HCT116 (cell line): ENCODE measurements around the gene YPEL3. TPM values are rescaled to one million over a fixed set of nuclear protein-coding genes. Genes with fewer than 3 reads are reported as not detected.
"Not testable (repeated sequence)": the region's sequence is repeated elsewhere in the genome, so short reads cannot be mapped to it uniquely, and the experiment has no call there.

Experiments
- ATAC-seq: fragments of 200-7000 bp; cut with Tn5 transposase; 2 replicates; pipeline ENCODE4 v1.9.1; 2020; ENCODE audit warnings: mild to moderate bottlenecking, moderate library complexity
- BruUV-seq: library from RNA; stranded (reverse); fragments of 400-500 nt; replicated peaks from 2 replicates; lab custom pipeline; 2021; lab: Mats Ljungman, UMichigan
- CTCF ChIA-PET: fragments of 300-600 bp; sonication (Branson Sonifier 250); formaldehyde crosslinking; loops from one replicate; lab custom pipeline; 2021; ENCODE audit warnings: antibody characterized with exemption; lab: Charles Lee
- POLR2A ChIA-PET: fragments of 300-600, 350-600 bp; sonication (Branson Sonifier 250); formaldehyde crosslinking; loops from one replicate; lab custom pipeline; 2021; ENCODE audit warnings: antibody characterized with exemption; lab: Charles Lee
- RAD21 ChIA-PET, 2 experiments: fragments of 300-600 bp; sonication (Branson Sonifier 250); formaldehyde crosslinking; loops; one replicate each; lab custom pipeline; 2023; ENCODE audit warnings: low total read pairs in 2 of 2; ENCODE audit not compliant: uncharacterized antibody in 2 of 2, unreplicated experiment in 2 of 2, low non-redundant PET in 1 of 2; lab: Charles Lee
- DNase-seq: peaks from one replicate; pipeline ENCODE4 v3.0.0-alpha.2; 2010; ENCODE audit warnings: low read depth, low spot score
- H2AFZ ChIP-seq: fragments of 200-600 bp; shearing (Covaris generic), sonication (generic); 2 replicates; pipeline ENCODE4 v1.6.1; 2017; ENCODE audit warnings: low read depth, mixed run types, mixed read lengths, antibody characterized with exemption, low read length; ENCODE audit not compliant: poor library complexity, severe bottlenecking
- H3K27ac ChIP-seq: 2 replicates; pipeline ENCODE4 v1.5.1; 2012; ENCODE audit warnings: low read depth, low read length
- H3K27me3 ChIP-seq: fragments of 200-600 bp; sonication (generic); 2 replicates; pipeline ENCODE4 v1.6.1; 2016; ENCODE audit warnings: mixed run types, low read length, mixed read lengths; ENCODE audit not compliant: insufficient read depth
- H3K36me3 ChIP-seq, 2 experiments: fragments of 200-500 bp in 1 of 2; fragments of 200-600 bp in 1 of 2; sonication (Bioruptor generic) in 1 of 2; sonication (generic) in 1 of 2; 2 replicates each; pipeline versions ENCODE4 v1.5.1 to v1.6.1; 2014 to 2016; ENCODE audit warnings: low read length in 2 of 2, inconsistent platforms in 1 of 2, mixed read lengths in 1 of 2, mixed run types in 1 of 2; ENCODE audit not compliant: insufficient read depth in 2 of 2, control insufficient read depth in 1 of 2
- H3K4me1 ChIP-seq, 2 experiments: fragments of 200-600 bp in 1 of 2; sonication (generic) in 1 of 2; 2 replicates each; pipeline versions ENCODE4 v1.5.1 to v1.6.1; 2012 to 2017; ENCODE audit warnings: low read length in 2 of 2, inconsistent platforms in 1 of 2, mild to moderate bottlenecking in 1 of 2, mixed read lengths in 1 of 2, mixed run types in 1 of 2, moderate library complexity in 1 of 2; ENCODE audit not compliant: insufficient read depth in 2 of 2, control insufficient read depth in 1 of 2
- H3K4me2 ChIP-seq: fragments of 200-600 bp; sonication (generic); 2 replicates; pipeline ENCODE4 v1.6.1; 2017; ENCODE audit warnings: mixed run types, low read length, mixed read lengths
- H3K4me3 ChIP-seq, 2 experiments: fragments of 200-600 bp in 1 of 2; sonication (generic) in 1 of 2; replicated peaks in 1 of 2; 2 replicates each; pipeline ENCODE4 v1.5.1; 2011 to 2016; ENCODE audit warnings: low read length in 2 of 2, control low read depth in 1 of 2, low read depth in 1 of 2, mild to moderate bottlenecking in 1 of 2, mixed read lengths in 1 of 2, mixed run types in 1 of 2
- H3K79me2 ChIP-seq: fragments of 200-600 bp; sonication (generic); 2 replicates; pipeline ENCODE4 v1.6.1; 2017; ENCODE audit warnings: mild to moderate bottlenecking, mixed run types, low read length, moderate library complexity, mixed read lengths; ENCODE audit not compliant: insufficient read depth
- H3K9ac ChIP-seq: fragments of 200-600 bp; sonication (generic); 2 replicates; pipeline ENCODE4 v1.6.1; 2016; ENCODE audit warnings: low read length, mixed read lengths
- H3K9me2 ChIP-seq: fragments of 200-600 bp; sonication (generic), shearing (Covaris generic); 2 replicates; pipeline ENCODE4 v1.6.1; 2017; ENCODE audit warnings: mixed run types, mild to moderate bottlenecking, moderate library complexity; ENCODE audit not compliant: insufficient read depth
- H3K9me3 ChIP-seq, 2 experiments: fragments of 200-500 bp in 1 of 2; fragments of 200-600 bp in 1 of 2; sonication (Bioruptor generic) in 1 of 2; sonication (generic) in 1 of 2; 2 replicates each; pipeline ENCODE4 v1.6.1; 2014 to 2017; ENCODE audit warnings: low read length in 2 of 2, mixed read lengths in 2 of 2, inconsistent platforms in 1 of 2, low read depth in 1 of 2, mild to moderate bottlenecking in 1 of 2, mixed run types in 1 of 2, moderate library complexity in 1 of 2; ENCODE audit not compliant: control insufficient read depth in 1 of 2, insufficient read depth in 1 of 2
- H4K20me1 ChIP-seq: fragments of 200-600 bp; sonication (generic), shearing (Covaris generic); 2 replicates; pipeline ENCODE4 v1.6.1; 2017; ENCODE audit warnings: mixed run types, mild to moderate bottlenecking, moderate library complexity; ENCODE audit not compliant: insufficient read depth
- CBX3 ChIP-seq: IDR thresholded peaks from 2 replicates; pipeline ENCODE4 v1.6.1; 2012; ENCODE audit warnings: low read depth
- CEBPB ChIP-seq: IDR thresholded peaks from 2 replicates; pipeline ENCODE4 v1.6.1; 2012; ENCODE audit warnings: low read depth
- ELF1 ChIP-seq: IDR thresholded peaks from 2 replicates; pipeline ENCODE4 v1.6.1; 2012; ENCODE audit warnings: low read depth, borderline replicate concordance
- EZH2 ChIP-seq: fragments of 200-600 bp; sonication (generic); IDR thresholded peaks from 2 replicates; pipeline ENCODE4 v1.6.1; 2017; ENCODE audit warnings: antibody characterized with exemption, mixed run types
- FOSL1 ChIP-seq: IDR thresholded peaks from 2 replicates; pipeline ENCODE4 v1.6.1; 2012; ENCODE audit warnings: low read depth
- POLR2A ChIP-seq: IDR thresholded peaks from 2 replicates; pipeline ENCODE4 v1.7.0; 2011; ENCODE audit warnings: borderline replicate concordance; ENCODE audit not compliant: insufficient read depth, insufficient read length; ENCODE audit errors: extremely low read depth
- POLR2AphosphoS5 ChIP-seq: IDR thresholded peaks from 2 replicates; pipeline ENCODE4 v1.6.1; 2011; ENCODE audit warnings: mild to moderate bottlenecking, low read depth, low read length, moderate library complexity
- RAD21 ChIP-seq: IDR thresholded peaks from 2 replicates; pipeline ENCODE4 v1.6.1; 2012; ENCODE audit warnings: low read depth, mild to moderate bottlenecking
- SIN3A ChIP-seq: IDR thresholded peaks from 2 replicates; pipeline ENCODE4 v1.6.1; 2012; ENCODE audit warnings: low read depth
- SP1 ChIP-seq: IDR thresholded peaks from 2 replicates; pipeline ENCODE4 v1.6.1; 2012; ENCODE audit warnings: low read depth
- YY1 ChIP-seq: IDR thresholded peaks from 2 replicates; pipeline ENCODE4 v1.6.1; 2011; ENCODE audit warnings: low read length, low read depth, moderate library complexity, mild to moderate bottlenecking; ENCODE audit not compliant: insufficient replicate concordance; ENCODE audit errors: extremely low read depth
- ZFX ChIP-seq: fragments of 450-650 bp; IDR thresholded peaks from 2 replicates; pipeline ENCODE4 v1.6.1; 2017
- intact Hi-C: fragments of 100-400 bp; cut with micrococcal nuclease; formaldehyde crosslinking; loops from 2 replicates; pipeline ENCODE4 v1.10.0; 2022
- total RNA-seq: library from RNA; stranded (reverse); gene quantifications from one replicate; pipeline ENCODE4 v1.2.1, GENCODE V29; 2021; ENCODE audit not compliant: unreplicated experiment
- TF ChIP-seq, protein P1 (sequence below): IDR thresholded peaks from 2 replicates; pipeline ENCODE4 v1.6.1; 2012; ENCODE audit warnings: low read depth
- TF ChIP-seq, protein P2 (sequence below): IDR thresholded peaks from 2 replicates; pipeline ENCODE4 v1.6.1; 2012
- TF ChIP-seq, protein P3 (sequence below): IDR thresholded peaks from 2 replicates; pipeline ENCODE4 v1.6.1; 2012
- TF ChIP-seq, protein P4 (sequence below), 3 experiments: fragments of 200-600 bp in 1 of 3; sonication (generic) in 1 of 3; IDR thresholded peaks in 2 of 3; conservative IDR thresholded peaks in 1 of 3; 2 replicates each; pipeline ENCODE4 v1.5.1; 2012 to 2017; ENCODE audit warnings: low read depth in 2 of 3, low read length in 2 of 3, antibody characterized with exemption in 1 of 3, borderline replicate concordance in 1 of 3, control low read depth in 1 of 3, mild to moderate bottlenecking in 1 of 3, mixed read lengths in 1 of 3, mixed run types in 1 of 3, moderate library complexity in 1 of 3; ENCODE audit not compliant: insufficient read depth in 1 of 3

Gene YPEL3
- total RNA-seq, 1 experiment from 2014 or later: 10.9 TPM

DNA sequence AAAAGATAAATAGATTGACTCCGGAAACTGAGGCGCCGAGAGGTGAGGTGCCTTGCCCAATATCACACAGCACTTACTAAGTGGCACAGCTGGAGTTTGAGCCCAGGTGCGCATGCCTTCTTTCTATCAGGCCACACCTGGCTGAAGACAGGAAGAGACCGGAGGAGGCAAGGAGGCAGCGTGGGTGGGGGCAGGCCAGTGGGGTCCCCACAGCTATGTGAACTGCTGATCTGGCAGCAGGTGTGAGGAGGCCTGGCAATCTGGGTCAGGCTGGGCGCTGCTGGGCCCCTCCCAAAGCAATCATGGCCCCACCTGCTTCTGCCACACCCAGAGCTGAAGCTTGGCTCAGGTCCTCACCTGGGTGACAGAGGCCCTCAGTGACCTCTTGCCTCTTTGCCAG lies 19.2 kb upstream of the YPEL3 start:
- Histone ChIP-seq H4K20me1 (no peaks in the 10 kb centered on the region), H3K9ac (no peak overlapping the region), H3K4me3 (no peak overlapping the region), H3K9me2 (no peaks in the 10 kb centered on the region), H3K4me1 (peaks cover 15 to 39% of the 10 kb centered on the region in 2 experiments), H3K4me2 (no peak overlapping the region), H3K79me2 (no peaks in the 10 kb centered on the region), H3K36me3 (no peaks in the 10 kb centered on the region; a peak in 1 of 4 replicates), H2AFZ (no peak overlapping the region), H3K9me3 (no peaks in the 10 kb centered on the region), H3K27me3 (no peaks in the 10 kb centered on the region), H3K27ac (no peak overlapping the region)
- intact Hi-C loops: no loop called here
- DNase-seq (no peak), ATAC-seq (no peak)
- TF ChIP-seq ELF1 (no peak), YY1 (no peak), CEBPB (no peak), RAD21 (no peak), SIN3A (no peak), CBX3 (no peak), EZH2 (no peak), FOSL1 (no peak), POLR2A (no peak), POLR2AphosphoS5 (no peak), SP1 (no peak), ZFX (no peak)
- TF ChIP-seq, protein P1, sequence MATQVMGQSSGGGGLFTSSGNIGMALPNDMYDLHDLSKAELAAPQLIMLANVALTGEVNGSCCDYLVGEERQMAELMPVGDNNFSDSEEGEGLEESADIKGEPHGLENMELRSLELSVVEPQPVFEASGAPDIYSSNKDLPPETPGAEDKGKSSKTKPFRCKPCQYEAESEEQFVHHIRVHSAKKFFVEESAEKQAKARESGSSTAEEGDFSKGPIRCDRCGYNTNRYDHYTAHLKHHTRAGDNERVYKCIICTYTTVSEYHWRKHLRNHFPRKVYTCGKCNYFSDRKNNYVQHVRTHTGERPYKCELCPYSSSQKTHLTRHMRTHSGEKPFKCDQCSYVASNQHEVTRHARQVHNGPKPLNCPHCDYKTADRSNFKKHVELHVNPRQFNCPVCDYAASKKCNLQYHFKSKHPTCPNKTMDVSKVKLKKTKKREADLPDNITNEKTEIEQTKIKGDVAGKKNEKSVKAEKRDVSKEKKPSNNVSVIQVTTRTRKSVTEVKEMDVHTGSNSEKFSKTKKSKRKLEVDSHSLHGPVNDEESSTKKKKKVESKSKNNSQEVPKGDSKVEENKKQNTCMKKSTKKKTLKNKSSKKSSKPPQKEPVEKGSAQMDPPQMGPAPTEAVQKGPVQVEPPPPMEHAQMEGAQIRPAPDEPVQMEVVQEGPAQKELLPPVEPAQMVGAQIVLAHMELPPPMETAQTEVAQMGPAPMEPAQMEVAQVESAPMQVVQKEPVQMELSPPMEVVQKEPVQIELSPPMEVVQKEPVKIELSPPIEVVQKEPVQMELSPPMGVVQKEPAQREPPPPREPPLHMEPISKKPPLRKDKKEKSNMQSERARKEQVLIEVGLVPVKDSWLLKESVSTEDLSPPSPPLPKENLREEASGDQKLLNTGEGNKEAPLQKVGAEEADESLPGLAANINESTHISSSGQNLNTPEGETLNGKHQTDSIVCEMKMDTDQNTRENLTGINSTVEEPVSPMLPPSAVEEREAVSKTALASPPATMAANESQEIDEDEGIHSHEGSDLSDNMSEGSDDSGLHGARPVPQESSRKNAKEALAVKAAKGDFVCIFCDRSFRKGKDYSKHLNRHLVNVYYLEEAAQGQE: no peak
- TF ChIP-seq, protein P2, sequence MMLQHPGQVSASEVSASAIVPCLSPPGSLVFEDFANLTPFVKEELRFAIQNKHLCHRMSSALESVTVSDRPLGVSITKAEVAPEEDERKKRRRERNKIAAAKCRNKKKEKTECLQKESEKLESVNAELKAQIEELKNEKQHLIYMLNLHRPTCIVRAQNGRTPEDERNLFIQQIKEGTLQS: no peak
- TF ChIP-seq, protein P3, sequence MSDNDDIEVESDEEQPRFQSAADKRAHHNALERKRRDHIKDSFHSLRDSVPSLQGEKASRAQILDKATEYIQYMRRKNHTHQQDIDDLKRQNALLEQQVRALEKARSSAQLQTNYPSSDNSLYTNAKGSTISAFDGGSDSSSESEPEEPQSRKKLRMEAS: no peak
- TF ChIP-seq, protein P4, sequence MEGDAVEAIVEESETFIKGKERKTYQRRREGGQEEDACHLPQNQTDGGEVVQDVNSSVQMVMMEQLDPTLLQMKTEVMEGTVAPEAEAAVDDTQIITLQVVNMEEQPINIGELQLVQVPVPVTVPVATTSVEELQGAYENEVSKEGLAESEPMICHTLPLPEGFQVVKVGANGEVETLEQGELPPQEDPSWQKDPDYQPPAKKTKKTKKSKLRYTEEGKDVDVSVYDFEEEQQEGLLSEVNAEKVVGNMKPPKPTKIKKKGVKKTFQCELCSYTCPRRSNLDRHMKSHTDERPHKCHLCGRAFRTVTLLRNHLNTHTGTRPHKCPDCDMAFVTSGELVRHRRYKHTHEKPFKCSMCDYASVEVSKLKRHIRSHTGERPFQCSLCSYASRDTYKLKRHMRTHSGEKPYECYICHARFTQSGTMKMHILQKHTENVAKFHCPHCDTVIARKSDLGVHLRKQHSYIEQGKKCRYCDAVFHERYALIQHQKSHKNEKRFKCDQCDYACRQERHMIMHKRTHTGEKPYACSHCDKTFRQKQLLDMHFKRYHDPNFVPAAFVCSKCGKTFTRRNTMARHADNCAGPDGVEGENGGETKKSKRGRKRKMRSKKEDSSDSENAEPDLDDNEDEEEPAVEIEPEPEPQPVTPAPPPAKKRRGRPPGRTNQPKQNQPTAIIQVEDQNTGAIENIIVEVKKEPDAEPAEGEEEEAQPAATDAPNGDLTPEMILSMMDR (IDR thresholded peaks at IDR 0.05 in 2 of 3, conservative IDR thresholded peaks at IDR 0.05 in 1 of 3; ENCODE audit: borderline replicate concordance in 1 of 3, insufficient read depth in 1 of 3, low read depth in 2 of 3, low read length in 2 of 3): no peak
- ChIA-PET RAD21 (no interaction called here), CTCF (no interaction called here), POLR2A (interaction anchor here (1.3 kb wide), 1 partner anchor 8 kb away, joined by 3 read pairs; the partner anchor contains the start of gene MAPK3)
- BruUV-seq: no TSS peak

DNA sequence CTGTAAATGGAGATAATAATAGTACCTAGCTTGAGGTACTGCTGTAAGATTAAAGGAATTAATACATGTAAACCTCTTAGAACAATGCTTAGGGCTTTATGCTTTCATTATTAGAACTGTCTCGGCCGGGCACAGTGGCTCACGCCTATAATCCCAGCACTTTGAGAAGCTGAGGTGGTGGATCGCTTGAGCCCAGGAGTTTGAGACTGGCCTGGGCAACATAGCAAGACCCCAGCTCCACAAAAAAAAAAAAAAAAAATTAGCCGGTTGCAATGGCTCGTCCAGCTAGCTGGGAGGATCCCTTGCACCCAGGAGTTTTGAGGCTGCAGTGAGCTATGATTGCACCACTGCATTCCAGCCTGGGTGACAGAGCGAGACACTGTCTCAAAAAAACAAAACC lies 18.8 kb upstream of the YPEL3 start:
- BruUV-seq, H2AFZ ChIP-seq, H3K4me2 ChIP-seq, H3K27me3 ChIP-seq, H3K9ac ChIP-seq, intact Hi-C loops, H3K27ac ChIP-seq, H3K9me2 ChIP-seq, H4K20me1 ChIP-seq, H3K36me3 ChIP-seq, H3K4me3 ChIP-seq, H3K79me2 ChIP-seq, DNase-seq, ATAC-seq, H3K9me3 ChIP-seq, CTCF ChIA-PET, RAD21 ChIA-PET: not testable (repeated sequence)
- peaks cover 15 to 39% of the 10 kb centered on the region in 2 experiments for H3K4me1 ChIP-seq
- POLR2A ChIA-PET: interaction anchor here (1.3 kb wide), 1 partner anchor 8 kb away, joined by 3 read pairs; the partner anchor contains the start of gene MAPK3
